CD14-positive monocyte (primary cell): ENCODE results near the gene RBPMS2. TPM values are rescaled to one million over a fixed set of nuclear protein-coding genes. Genes with fewer than 3 reads are reported as not detected.
"Not testable (repeated sequence)": the region's sequence is repeated elsewhere in the genome, so short reads cannot be mapped to it uniquely, and the experiment has no call there.

Experiments used
- DNase-seq, 3 donors: peaks; one replicate each; pipeline ENCODE4 v3.0.0-alpha.2; 2011 to 2022
- H2AFZ ChIP-seq: 2 replicates; pipeline ENCODE4 v1.6.0; 2012; ENCODE audit warnings: mild to moderate bottlenecking, low read depth, low read length, inconsistent platforms; ENCODE audit not compliant: insufficient read depth, poor library complexity, severe bottlenecking
- H3K27ac ChIP-seq, 2 donors: 1 replicate in 1 of 2; 2 replicates in 1 of 2; pipeline ENCODE4 v1.5.1; 2012 to 2013; ENCODE audit warnings: low read length in 2 of 2, control low read depth in 1 of 2, inconsistent platforms in 1 of 2, low read depth in 1 of 2, mild to moderate bottlenecking in 1 of 2
- H3K27me3 ChIP-seq, 2 donors: one replicate each; pipeline versions ENCODE4 v1.6.0 to v1.6.1; 2011 to 2013; ENCODE audit warnings: low read length in 2 of 2; ENCODE audit not compliant: control insufficient read depth in 2 of 2, insufficient read depth in 2 of 2
- H3K36me3 ChIP-seq, 2 donors: replicated peaks in 1 of 2; 1 replicate in 1 of 2; 2 replicates in 1 of 2; pipeline versions ENCODE4 v1.5.1 to v1.6.1; 2012 to 2013; ENCODE audit warnings: low read length in 2 of 2, control low read depth in 1 of 2, inconsistent platforms in 1 of 2, mild to moderate bottlenecking in 1 of 2; ENCODE audit not compliant: insufficient read depth in 2 of 2, control insufficient read depth in 1 of 2
- H3K4me1 ChIP-seq, 2 donors: 1 replicate in 1 of 2; 2 replicates in 1 of 2; pipeline versions ENCODE4 v1.5.1 to v1.6.1; 2012 to 2013; ENCODE audit warnings: low read length in 2 of 2, control low read depth in 1 of 2, inconsistent platforms in 1 of 2, mild to moderate bottlenecking in 1 of 2, moderate library complexity in 1 of 2; ENCODE audit not compliant: insufficient read depth in 2 of 2, control insufficient read depth in 1 of 2
- H3K4me2 ChIP-seq: replicated peaks from 2 replicates; pipeline ENCODE3; 2012; ENCODE audit warnings: low read length, moderate library complexity, mild to moderate bottlenecking; ENCODE audit not compliant: poor library complexity, severe bottlenecking; ENCODE audit errors: extremely low read depth
- H3K4me3 ChIP-seq, 3 experiments: fragments of 200-600 bp in 1 of 3; sonication (generic) in 1 of 3; replicated peaks in 1 of 3; 1 replicate in 2 of 3; 2 replicates in 1 of 3; pipeline ENCODE4 v1.5.1; 2011 to 2013; ENCODE audit warnings: low read length in 3 of 3, mild to moderate bottlenecking in 3 of 3, control low read depth in 2 of 3, low read depth in 2 of 3, inconsistent platforms in 1 of 3, moderate library complexity in 1 of 3
- H3K79me2 ChIP-seq: 2 replicates; pipeline ENCODE4 v1.6.0; 2012; ENCODE audit warnings: mild to moderate bottlenecking, control low read depth, inconsistent platforms, low read length, moderate library complexity; ENCODE audit not compliant: insufficient read depth
- H3K9ac ChIP-seq: 2 replicates; pipeline ENCODE4 v1.6.0; 2017; ENCODE audit warnings: low read length, mild to moderate bottlenecking; ENCODE audit not compliant: insufficient read depth, poor library complexity, severe bottlenecking
- H3K9me3 ChIP-seq, 2 donors: replicated peaks in 1 of 2; 1 replicate in 1 of 2; 2 replicates in 1 of 2; pipeline versions ENCODE4 v1.5.1 to v1.6.1; 2012 to 2013; ENCODE audit warnings: low read length in 2 of 2, control low read depth in 1 of 2; ENCODE audit not compliant: control insufficient read depth in 1 of 2, insufficient read depth in 1 of 2
- H4K20me1 ChIP-seq: 2 replicates; pipeline ENCODE4 v1.6.0; 2012; ENCODE audit warnings: mild to moderate bottlenecking, low read length, control low read depth, moderate library complexity; ENCODE audit not compliant: insufficient read depth
- H3K27ac Mint-ChIP-seq, 7 donors: one replicate each; pipeline ENCODE4 v1.8.0; 2020; ENCODE audit warnings: mild to moderate bottlenecking in 7 of 7, mixed read lengths in 7 of 7, moderate library complexity in 6 of 7, inconsistent platforms in 2 of 7
- H3K27me3 Mint-ChIP-seq, 3 donors: one replicate each; pipeline ENCODE4 v1.8.0; 2021 to 2022; ENCODE audit warnings: low read depth in 3 of 3, mild to moderate bottlenecking in 3 of 3, mixed read lengths in 3 of 3, moderate library complexity in 3 of 3, inconsistent platforms in 1 of 3
- H3K36me3 Mint-ChIP-seq, 2 donors: one replicate each; pipeline ENCODE4 v1.8.0; 2020; ENCODE audit warnings: mixed read lengths in 2 of 2, inconsistent platforms in 1 of 2, mild to moderate bottlenecking in 1 of 2
- H3K4me1 Mint-ChIP-seq: one replicate; pipeline ENCODE4 v1.8.0; 2020; ENCODE audit warnings: mild to moderate bottlenecking, mixed read lengths
- H3K4me3 Mint-ChIP-seq, 2 donors: one replicate each; pipeline ENCODE4 v1.8.0; 2020; ENCODE audit warnings: mild to moderate bottlenecking in 2 of 2, mixed read lengths in 2 of 2, moderate library complexity in 1 of 2
- H3K9me3 Mint-ChIP-seq, 7 donors: one replicate each; pipeline ENCODE4 v1.8.0; 2020 to 2022; ENCODE audit warnings: mixed read lengths in 7 of 7, mild to moderate bottlenecking in 6 of 7, moderate library complexity in 6 of 7, inconsistent platforms in 2 of 7
- CTCF ChIP-seq: fragments of 200-600 bp; IDR thresholded peaks from one replicate; pipeline ENCODE4 v1.8.0; 2022; ENCODE audit warnings: antibody characterized with exemption, mild to moderate bottlenecking
- WGBS: methylation state at CpG from one replicate; pipeline ENCODE4 v1.1.5; 2013; ENCODE audit warnings: missing lambda C conversion rate; ENCODE audit not compliant: insufficient coverage; 5-methylcytosine and 5-hydroxymethylcytosine counted together
- intact Hi-C, 2 donors: fragments of 100-400 bp; cut with micrococcal nuclease; formaldehyde crosslinking; loops; one replicate each; pipeline versions ENCODE4 v1.15.0 to v1.15.1; 2023
- polyA plus RNA-seq, 3 donors: library from polyadenylated mRNA; depleted of rRNA in 1 of 3; unstranded in 2 of 3; stranded (reverse) in 1 of 3; fragments of 300-500 nt in 2 of 3; fragments of >200 nt in 1 of 3; fragmentation: Illumina TruSeq in 2 of 3; gene quantifications; 1 replicate in 2 of 3; 2 replicates in 1 of 3; pipeline ENCODE4 v1.2.3, GENCODE V29; 2012 to 2021

Gene RBPMS2
- polyA plus RNA-seq, 3 donors = not detected

GRCh38 chr15:64795921-64796320 is 20.5 kb upstream of the RBPMS2 start:
- H3K9me3 ChIP-seq, H3K9ac ChIP-seq, H3K36me3 ChIP-seq, H3K4me1 ChIP-seq, H3K27ac Mint-ChIP-seq, H3K36me3 Mint-ChIP-seq, H3K27ac ChIP-seq, H3K4me1 Mint-ChIP-seq, H3K27me3 ChIP-seq, H3K79me2 ChIP-seq, H3K4me2 ChIP-seq, intact Hi-C loops, H3K9me3 Mint-ChIP-seq, H3K27me3 Mint-ChIP-seq, H4K20me1 ChIP-seq, H3K4me3 ChIP-seq, DNase-seq, H3K4me3 Mint-ChIP-seq, H2AFZ ChIP-seq: not testable (repeated sequence)
- 95% methylated on average over 8 of the region's 9 CpGs for WGBS

GRCh38 chr15:64795299-64795698 is 19.9 kb upstream of the RBPMS2 start:
- H3K4me1 ChIP-seq = not testable (repeated sequence)

GRCh38 chr15:64792282-64792681 is 16.9 kb upstream of the RBPMS2 start:
- no peak for DNase-seq
- Mint-ChIP-seq H3K4me3 (no peak overlapping the region), H3K36me3 (no peaks in the 10 kb centered on the region), H3K27me3 (peaks cover 1 to 3% (median 2%) of the 10 kb centered on the region in 3 donors), H3K27ac (no peak overlapping the region), H3K4me1 (peaks cover 8% of the 10 kb centered on the region), H3K9me3 (peaks cover 0 to 2% (median 0%) of the 10 kb centered on the region in 7 donors)
- intact Hi-C loops = no loop called here
- no peak overlapping the region for H2AFZ ChIP-seq
- no peaks in the 10 kb centered on the region for H3K27me3 ChIP-seq
- H3K9me3 ChIP-seq = no peaks in the 10 kb centered on the region
- H3K4me1 ChIP-seq = no peaks in the 10 kb centered on the region
- H3K79me2 ChIP-seq = no peaks in the 10 kb centered on the region
- H3K27ac ChIP-seq = no peak overlapping the region
- no peaks in the 10 kb centered on the region for H4K20me1 ChIP-seq
- H3K9ac ChIP-seq = no peak overlapping the region
- no peak overlapping the region for H3K4me3 ChIP-seq
- no peak overlapping the region for H3K4me2 ChIP-seq
- WGBS = 89% methylated on average over 1 of the region's 3 CpGs
- no peak for TF ChIP-seq CTCF
- no peaks in the 10 kb centered on the region for H3K36me3 ChIP-seq

More at GRCh38 chr15:64795299-64795698, 19.9 kb upstream of the RBPMS2 start:
- intact Hi-C loops, H3K36me3 ChIP-seq, H3K4me3 ChIP-seq, H3K79me2 ChIP-seq, DNase-seq, H3K27me3 ChIP-seq, H2AFZ ChIP-seq, H3K9ac ChIP-seq, H3K36me3 Mint-ChIP-seq, H3K4me3 Mint-ChIP-seq, H4K20me1 ChIP-seq, H3K9me3 Mint-ChIP-seq, H3K9me3 ChIP-seq, H3K27ac ChIP-seq, H3K27me3 Mint-ChIP-seq, H3K4me1 Mint-ChIP-seq, H3K27ac Mint-ChIP-seq, H3K4me2 ChIP-seq: not testable (repeated sequence)
- WGBS = no CpG with 5 or more reads among the region's 7 CpGs
